Ishikawa (cell line): Measurements from ENCODE around the gene PLSCR5.

Source experiments
- CEBPB ChIP-seq: IDR thresholded peaks from 2 replicates; pipeline ENCODE4 v1.6.1; 2012
- CREB1 ChIP-seq: IDR thresholded peaks from 2 replicates; pipeline ENCODE4 v1.6.1; 2012; ENCODE audit warnings: low read depth
- EP300 ChIP-seq: IDR thresholded peaks from 2 replicates; pipeline ENCODE4 v1.6.1; 2012; ENCODE audit warnings: borderline replicate concordance
- FOXM1 ChIP-seq: IDR thresholded peaks from 2 replicates; pipeline ENCODE4 v1.6.1; 2012; ENCODE audit warnings: low read depth, borderline replicate concordance
- RAD21 ChIP-seq: IDR thresholded peaks from 2 replicates; pipeline ENCODE4 v1.6.1; 2012; ENCODE audit warnings: low read depth
- TAF1 ChIP-seq: IDR thresholded peaks from 2 replicates; pipeline ENCODE4 v1.6.1; 2012; ENCODE audit warnings: low read depth, mild to moderate bottlenecking
- TCF12 ChIP-seq: IDR thresholded peaks from 2 replicates; pipeline ENCODE4 v1.6.1; 2012; ENCODE audit warnings: low read depth
- YY1 ChIP-seq: IDR thresholded peaks from 2 replicates; pipeline ENCODE4 v1.6.1; 2012; ENCODE audit warnings: low read depth
- ZBTB7A ChIP-seq: IDR thresholded peaks from 2 replicates; pipeline ENCODE4 v1.6.1; 2012; ENCODE audit warnings: low read depth
- TF ChIP-seq, protein P1 (sequence below): IDR thresholded peaks from 2 replicates; pipeline ENCODE4 v1.6.1; 2012
- TF ChIP-seq, protein P2 (sequence below): IDR thresholded peaks from 2 replicates; pipeline ENCODE4 v1.6.1; 2012; ENCODE audit warnings: low read depth, mild to moderate bottlenecking
- TF ChIP-seq, protein P3 (sequence below): IDR thresholded peaks from 2 replicates; pipeline ENCODE4 v1.6.1; 2012

DNA sequence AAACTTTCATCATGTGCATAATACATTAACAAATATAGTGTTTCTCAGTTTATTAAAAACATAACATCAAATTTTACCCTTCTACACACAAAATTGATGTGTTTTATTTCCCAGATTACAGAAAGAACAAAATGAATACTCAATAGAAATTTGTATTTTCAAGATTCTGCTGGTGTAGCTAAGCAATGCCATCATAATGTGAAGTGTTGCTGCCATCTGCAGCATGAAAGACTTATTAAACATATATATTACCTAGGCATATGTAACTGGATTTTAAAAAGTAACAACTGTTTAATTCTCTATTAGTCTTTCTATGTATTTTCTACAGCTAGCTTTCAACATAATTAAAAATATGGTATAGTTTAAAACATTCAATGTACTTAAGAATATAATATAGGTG is 27.5 kb downstream of the PLSCR5 start:
- TF ChIP-seq ZBTB7A = no peak
- no peak for TF ChIP-seq CEBPB
- no peak for TF ChIP-seq YY1
- TF ChIP-seq RAD21 = peak; percentile 74
- TF ChIP-seq, protein P1, sequence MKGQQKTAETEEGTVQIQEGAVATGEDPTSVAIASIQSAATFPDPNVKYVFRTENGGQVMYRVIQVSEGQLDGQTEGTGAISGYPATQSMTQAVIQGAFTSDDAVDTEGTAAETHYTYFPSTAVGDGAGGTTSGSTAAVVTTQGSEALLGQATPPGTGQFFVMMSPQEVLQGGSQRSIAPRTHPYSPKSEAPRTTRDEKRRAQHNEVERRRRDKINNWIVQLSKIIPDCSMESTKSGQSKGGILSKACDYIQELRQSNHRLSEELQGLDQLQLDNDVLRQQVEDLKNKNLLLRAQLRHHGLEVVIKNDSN = no peak
- no peak for TF ChIP-seq EP300
- TF ChIP-seq, protein P2, sequence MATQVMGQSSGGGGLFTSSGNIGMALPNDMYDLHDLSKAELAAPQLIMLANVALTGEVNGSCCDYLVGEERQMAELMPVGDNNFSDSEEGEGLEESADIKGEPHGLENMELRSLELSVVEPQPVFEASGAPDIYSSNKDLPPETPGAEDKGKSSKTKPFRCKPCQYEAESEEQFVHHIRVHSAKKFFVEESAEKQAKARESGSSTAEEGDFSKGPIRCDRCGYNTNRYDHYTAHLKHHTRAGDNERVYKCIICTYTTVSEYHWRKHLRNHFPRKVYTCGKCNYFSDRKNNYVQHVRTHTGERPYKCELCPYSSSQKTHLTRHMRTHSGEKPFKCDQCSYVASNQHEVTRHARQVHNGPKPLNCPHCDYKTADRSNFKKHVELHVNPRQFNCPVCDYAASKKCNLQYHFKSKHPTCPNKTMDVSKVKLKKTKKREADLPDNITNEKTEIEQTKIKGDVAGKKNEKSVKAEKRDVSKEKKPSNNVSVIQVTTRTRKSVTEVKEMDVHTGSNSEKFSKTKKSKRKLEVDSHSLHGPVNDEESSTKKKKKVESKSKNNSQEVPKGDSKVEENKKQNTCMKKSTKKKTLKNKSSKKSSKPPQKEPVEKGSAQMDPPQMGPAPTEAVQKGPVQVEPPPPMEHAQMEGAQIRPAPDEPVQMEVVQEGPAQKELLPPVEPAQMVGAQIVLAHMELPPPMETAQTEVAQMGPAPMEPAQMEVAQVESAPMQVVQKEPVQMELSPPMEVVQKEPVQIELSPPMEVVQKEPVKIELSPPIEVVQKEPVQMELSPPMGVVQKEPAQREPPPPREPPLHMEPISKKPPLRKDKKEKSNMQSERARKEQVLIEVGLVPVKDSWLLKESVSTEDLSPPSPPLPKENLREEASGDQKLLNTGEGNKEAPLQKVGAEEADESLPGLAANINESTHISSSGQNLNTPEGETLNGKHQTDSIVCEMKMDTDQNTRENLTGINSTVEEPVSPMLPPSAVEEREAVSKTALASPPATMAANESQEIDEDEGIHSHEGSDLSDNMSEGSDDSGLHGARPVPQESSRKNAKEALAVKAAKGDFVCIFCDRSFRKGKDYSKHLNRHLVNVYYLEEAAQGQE = no peak
- TF ChIP-seq CREB1 = no peak
- TF ChIP-seq TAF1 = no peak
- no peak for TF ChIP-seq FOXM1
- TF ChIP-seq, protein P3, sequence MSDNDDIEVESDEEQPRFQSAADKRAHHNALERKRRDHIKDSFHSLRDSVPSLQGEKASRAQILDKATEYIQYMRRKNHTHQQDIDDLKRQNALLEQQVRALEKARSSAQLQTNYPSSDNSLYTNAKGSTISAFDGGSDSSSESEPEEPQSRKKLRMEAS = no peak
- no peak for TF ChIP-seq TCF12
